ENCODE results near the gene MGAT5B.

The MGAT5B gene

GRCh38 chr17:76994237-76994637, 126.0 kb downstream of the MGAT5B start:
- Histone ChIP-seq H4K20me1 (ENCODE audit: control insufficient read depth, insufficient read depth, low read depth, low read length) (no peaks in the 10 kb centered on the region), H3K79me2 (ENCODE audit: control insufficient read depth, low read length) (peaks cover 17% of the 10 kb centered on the region), H3K27ac (ENCODE audit: low read depth, low read length) (peak overlapping the region; percentile 99), H3F3A (ENCODE audit: control insufficient read depth, insufficient read depth) (peaks cover 31% of the 10 kb centered on the region), H3K9me2 (replicated peaks; ENCODE audit: control insufficient read depth, low read length) (no peaks in the 10 kb centered on the region), H3K9me3 (ENCODE audit: control insufficient read depth, insufficient read depth, low read length) (no peaks in the 10 kb centered on the region), H3K4me1 (ENCODE audit: control insufficient read depth, low read length) (peaks cover 84% of the 10 kb centered on the region), H3K4me3 (ENCODE audit: low read length) (peak overlapping the region; percentile 71), H3K36me3 (ENCODE audit: control insufficient read depth, low read length) (peaks cover 4% of the 10 kb centered on the region; the same call in 1 of the 2 replicates), H3K27me3 (ENCODE audit: control insufficient read depth, low read length) (no peaks in the 10 kb centered on the region), H3K4me2 (ENCODE audit: low read length) (peak overlapping the region; percentile 83)
- TF ChIP-seq EZH2phosphoT487 (IDR thresholded peaks at IDR 0.05; ENCODE audit: borderline replicate concordance, low read length): no peak

GRCh38 chr17:76995387-76996105, 127.3 kb downstream of the MGAT5B start:
- Histone ChIP-seq H3K4me3 (ENCODE audit: low read length) (peak overlapping the region; percentile 71), H3K4me1 (ENCODE audit: control insufficient read depth, low read length) (peaks cover 90% of the 10 kb centered on the region), H3F3A (ENCODE audit: control insufficient read depth, insufficient read depth) (peaks cover 40% of the 10 kb centered on the region), H3K4me2 (ENCODE audit: low read length) (peak overlapping the region; percentile 83), H3K27ac (ENCODE audit: low read depth, low read length) (peak overlapping the region; percentile 99), H3K9me3 (ENCODE audit: control insufficient read depth, insufficient read depth, low read length) (no peaks in the 10 kb centered on the region), H3K27me3 (ENCODE audit: control insufficient read depth, low read length) (no peaks in the 10 kb centered on the region), H3K79me2 (ENCODE audit: control insufficient read depth, low read length) (peaks cover 17% of the 10 kb centered on the region), H4K20me1 (ENCODE audit: control insufficient read depth, insufficient read depth, low read depth, low read length) (no peaks in the 10 kb centered on the region), H3K9me2 (replicated peaks; ENCODE audit: control insufficient read depth, low read length) (no peaks in the 10 kb centered on the region), H3K36me3 (ENCODE audit: control insufficient read depth, low read length) (peaks cover 4% of the 10 kb centered on the region; the same call in 1 of the 2 replicates)
- no peak for TF ChIP-seq CTCF (IDR thresholded peaks at IDR 0.05; ENCODE audit: low read depth, low read length, poor library complexity, severe bottlenecking)
- no peak for TF ChIP-seq EZH2phosphoT487 (IDR thresholded peaks at IDR 0.05; ENCODE audit: borderline replicate concordance, low read length)

- peak overlapping the region; percentile 70 for H3K4me3 ChIP-seq (ENCODE audit: low read length)
- peak overlapping the region; percentile 99 for H3K27ac ChIP-seq (ENCODE audit: low read depth, low read length)
- peak overlapping the region; percentile 83 for H3K4me2 ChIP-seq (ENCODE audit: low read length)
These were observed 128.8 kb downstream of the MGAT5B start for GRCh38 chr17:76996741-76997694.

More at GRCh38 chr17:76996741-76997694, 128.8 kb downstream of the MGAT5B start:
- H3K27me3 ChIP-seq (ENCODE audit: control insufficient read depth, low read length): no peaks in the 10 kb centered on the region
- TF ChIP-seq CTCF (IDR thresholded peaks at IDR 0.05; ENCODE audit: low read depth, low read length, poor library complexity, severe bottlenecking) (no peak), EZH2phosphoT487 (IDR thresholded peaks at IDR 0.05; ENCODE audit: borderline replicate concordance, low read length) (no peak)
- no peaks in the 10 kb centered on the region for H4K20me1 ChIP-seq (ENCODE audit: control insufficient read depth, insufficient read depth, low read depth, low read length)
- H3K9me3 ChIP-seq (ENCODE audit: control insufficient read depth, insufficient read depth, low read length): no peaks in the 10 kb centered on the region
- H3K79me2 ChIP-seq (ENCODE audit: control insufficient read depth, low read length): peaks cover 17% of the 10 kb centered on the region
- H3K9me2 ChIP-seq (replicated peaks; ENCODE audit: control insufficient read depth, low read length): no peaks in the 10 kb centered on the region
- H3F3A ChIP-seq (ENCODE audit: control insufficient read depth, insufficient read depth): peaks cover 40% of the 10 kb centered on the region
- peaks cover 99% of the 10 kb centered on the region for H3K4me1 ChIP-seq (ENCODE audit: control insufficient read depth, low read length)
- H3K36me3 ChIP-seq (ENCODE audit: control insufficient read depth, low read length): peaks cover 4% of the 10 kb centered on the region; the same call in 1 of the 2 replicates

Data from DOHH2 (cell line).